GM06990 (cell line): ENCODE data around the gene UBE2Q1.

Experiments used
- DNase-seq: peaks from one replicate; pipeline ENCODE4 v3.0.0-alpha.2; 2011; ENCODE audit not compliant: insufficient read length; ENCODE audit errors: extremely low read depth
- H3K27me3 ChIP-seq: replicated peaks from 2 replicates; pipeline ENCODE4 v1.6.0; 2011; ENCODE audit warnings: low read length; ENCODE audit not compliant: control insufficient read depth, insufficient read depth
- H3K36me3 ChIP-seq: 2 replicates; pipeline ENCODE4 v1.5.1; 2011; ENCODE audit warnings: low read length; ENCODE audit not compliant: control insufficient read depth, insufficient read depth
- H3K4me3 ChIP-seq: replicated peaks from 2 replicates; pipeline ENCODE4 v1.5.1; 2011; ENCODE audit warnings: low read depth, mild to moderate bottlenecking, control low read depth, low read length
- TF ChIP-seq, protein P1 (sequence below): IDR thresholded peaks from 2 replicates; pipeline ENCODE4 v1.5.1; 2011; ENCODE audit warnings: low read length, control low read depth, mild to moderate bottlenecking, inconsistent platforms; ENCODE audit not compliant: insufficient read depth, poor library complexity, severe bottlenecking

Gene UBE2Q1

DNA sequence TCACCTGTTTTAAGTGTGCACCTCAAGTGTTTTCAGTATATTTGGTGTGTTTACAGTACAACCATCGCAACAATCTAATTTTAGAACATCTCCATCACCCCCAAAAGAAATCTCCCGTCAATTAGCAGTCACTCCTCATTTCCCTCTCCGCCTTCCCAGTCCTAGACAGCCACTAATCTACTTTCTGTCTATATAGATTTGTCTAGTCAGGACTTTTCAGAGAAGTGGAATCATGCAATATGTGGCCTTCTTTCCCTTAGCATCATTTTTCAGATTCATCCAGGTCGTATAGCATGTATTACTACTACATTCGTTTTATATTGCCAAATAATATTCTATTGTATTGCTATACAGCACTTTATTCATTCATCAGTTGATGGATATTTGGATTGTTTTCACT is 54.6 kb downstream of the UBE2Q1 start:
- no peaks in the 10 kb centered on the region for H3K36me3 ChIP-seq
- no peak for DNase-seq
- TF ChIP-seq, protein P1, sequence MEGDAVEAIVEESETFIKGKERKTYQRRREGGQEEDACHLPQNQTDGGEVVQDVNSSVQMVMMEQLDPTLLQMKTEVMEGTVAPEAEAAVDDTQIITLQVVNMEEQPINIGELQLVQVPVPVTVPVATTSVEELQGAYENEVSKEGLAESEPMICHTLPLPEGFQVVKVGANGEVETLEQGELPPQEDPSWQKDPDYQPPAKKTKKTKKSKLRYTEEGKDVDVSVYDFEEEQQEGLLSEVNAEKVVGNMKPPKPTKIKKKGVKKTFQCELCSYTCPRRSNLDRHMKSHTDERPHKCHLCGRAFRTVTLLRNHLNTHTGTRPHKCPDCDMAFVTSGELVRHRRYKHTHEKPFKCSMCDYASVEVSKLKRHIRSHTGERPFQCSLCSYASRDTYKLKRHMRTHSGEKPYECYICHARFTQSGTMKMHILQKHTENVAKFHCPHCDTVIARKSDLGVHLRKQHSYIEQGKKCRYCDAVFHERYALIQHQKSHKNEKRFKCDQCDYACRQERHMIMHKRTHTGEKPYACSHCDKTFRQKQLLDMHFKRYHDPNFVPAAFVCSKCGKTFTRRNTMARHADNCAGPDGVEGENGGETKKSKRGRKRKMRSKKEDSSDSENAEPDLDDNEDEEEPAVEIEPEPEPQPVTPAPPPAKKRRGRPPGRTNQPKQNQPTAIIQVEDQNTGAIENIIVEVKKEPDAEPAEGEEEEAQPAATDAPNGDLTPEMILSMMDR, result no peak
- peaks cover 3% of the 10 kb centered on the region for H3K27me3 ChIP-seq
- no peak overlapping the region for H3K4me3 ChIP-seq

DNA sequence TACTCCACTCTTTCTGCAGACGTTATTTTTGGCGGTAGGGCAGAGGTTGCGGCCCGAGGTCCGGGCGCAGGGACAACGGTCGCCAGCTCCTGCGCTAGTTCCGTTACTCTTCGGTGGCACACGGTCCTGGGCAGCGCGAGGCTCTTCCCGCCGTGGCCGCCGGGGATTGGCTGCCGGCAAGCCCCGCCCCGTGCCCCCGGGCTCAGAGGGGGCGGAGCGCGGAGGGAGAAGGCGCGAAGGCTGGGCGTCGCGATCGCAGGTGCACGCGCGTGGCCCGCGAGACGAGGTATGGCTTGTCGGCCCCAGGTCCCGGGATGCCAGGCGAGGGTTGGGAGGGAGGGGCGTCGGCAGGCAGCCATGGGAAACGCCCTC is 55.7 kb downstream of the UBE2Q1 start:
- Histone ChIP-seq H3K4me3 (no peak overlapping the region), H3K27me3 (peaks cover 3% of the 10 kb centered on the region), H3K36me3 (no peaks in the 10 kb centered on the region)
- no peak for DNase-seq
- TF ChIP-seq, protein P1, result no peak

DNA sequence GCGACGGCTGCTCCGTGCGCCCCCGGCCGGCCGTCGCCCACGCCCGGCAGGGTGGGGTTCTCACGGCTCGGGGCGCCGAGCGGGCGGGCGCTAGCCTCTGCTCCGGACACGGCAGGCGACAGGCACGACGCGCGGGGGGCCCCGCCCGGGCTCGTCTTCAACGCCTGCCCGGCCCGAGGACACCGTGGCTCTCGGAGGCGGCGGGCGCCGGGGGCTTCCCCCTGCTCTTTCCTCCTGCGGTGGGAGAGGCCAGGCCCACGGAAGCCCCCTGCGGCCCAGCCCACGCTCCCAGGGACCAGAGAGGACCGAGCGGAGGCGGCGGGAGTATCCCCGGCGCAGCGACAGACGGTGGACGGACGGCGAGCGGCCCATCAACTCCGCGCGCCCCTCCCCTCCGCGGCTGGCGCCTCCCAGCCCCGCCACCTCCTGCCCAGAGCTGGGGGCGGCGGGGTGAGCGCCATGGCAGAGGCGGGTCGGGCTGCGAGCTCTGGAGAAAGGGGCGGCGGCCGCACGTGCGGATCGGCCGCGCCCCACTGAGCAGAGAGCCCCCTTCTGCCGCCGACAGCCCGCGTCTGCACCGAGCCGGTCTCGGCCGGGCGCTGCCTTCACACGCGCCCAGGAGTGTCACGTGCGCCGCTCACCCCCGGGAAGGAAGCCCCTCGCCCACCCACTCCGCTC is 56.3 kb downstream of the UBE2Q1 start, which contains the start of the genes SHE and TDRD10:
Gene SHE (minus strand): TSS at position 347 of the 678 bp plus-strand sequence. CDS start 386 bp downstream, outside the sequence.
Gene TDRD10 (plus strand): TSS at position 154 of the 678 bp plus-strand sequence. CDS start 4,685 bp downstream, outside the sequence.
- Histone ChIP-seq H3K36me3 (no peaks in the 10 kb centered on the region), H3K27me3 (peaks cover 1% of the 10 kb centered on the region), H3K4me3 (no peak within 1 kb of the TSS)
- DNase-seq, result no peak
- TF ChIP-seq, protein P1, result no peak

DNA sequence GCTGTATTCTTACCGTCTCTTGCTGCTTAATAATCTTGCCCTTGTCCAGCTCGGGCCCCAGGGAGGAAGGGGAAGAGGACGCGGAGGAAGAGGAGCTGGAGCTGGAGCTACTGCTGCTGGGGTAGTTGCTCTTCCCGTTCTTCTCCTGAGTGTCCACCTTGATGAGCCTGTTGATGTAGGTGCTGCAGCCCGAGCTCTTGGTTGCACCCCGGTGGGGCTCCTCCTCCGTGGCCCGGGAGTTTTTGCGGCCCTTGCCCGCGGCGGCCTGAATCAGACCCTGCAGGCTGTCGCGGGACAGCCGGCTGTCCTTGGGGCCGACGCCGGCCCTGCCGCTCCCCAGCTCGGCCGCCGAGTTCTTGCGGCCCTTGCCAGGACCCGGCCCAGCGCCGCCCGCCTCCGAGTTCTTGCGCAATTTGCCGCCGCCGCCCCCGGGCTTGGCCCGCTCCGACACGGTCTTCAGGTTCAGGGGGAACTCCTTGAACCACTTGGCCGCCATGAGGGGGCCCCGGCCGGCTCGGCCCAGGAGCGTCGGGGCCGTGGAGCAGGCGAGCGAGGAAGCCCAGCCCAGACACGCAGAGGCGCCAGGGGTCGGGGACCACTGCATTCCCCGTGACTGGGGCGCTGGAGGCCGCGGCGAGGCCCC is 56.9 kb downstream of the UBE2Q1 start:
- peak; percentile 24 for DNase-seq
- TF ChIP-seq, protein P1, result no peak
- H3K4me3 ChIP-seq, result no peak overlapping the region
- H3K36me3 ChIP-seq, result no peaks in the 10 kb centered on the region
- H3K27me3 ChIP-seq, result peaks cover 1% of the 10 kb centered on the region; the same call in 1 of the 2 replicates

DNA sequence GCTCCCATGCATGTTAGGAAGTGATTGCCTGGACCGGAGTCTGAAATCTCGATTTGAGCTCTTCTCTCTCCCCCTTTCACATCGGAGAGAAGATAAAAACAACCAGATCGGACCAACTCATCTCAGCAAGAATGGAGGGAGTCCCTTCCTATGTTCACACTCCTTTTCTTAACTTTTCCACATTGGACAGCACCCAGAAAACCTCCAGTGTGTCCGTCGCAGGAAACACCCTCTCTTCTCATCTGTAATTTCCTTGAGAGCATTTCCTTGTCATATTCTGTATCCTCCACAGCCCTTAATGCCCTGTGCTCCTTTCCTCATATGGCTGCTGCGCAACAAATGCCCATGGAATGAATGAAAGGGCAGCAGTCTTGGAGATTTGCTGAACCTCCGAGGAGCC is 57.9 kb downstream of the UBE2Q1 start:
- H3K36me3 ChIP-seq, result no peaks in the 10 kb centered on the region
- TF ChIP-seq, protein P1, result no peak
- peaks cover 1% of the 10 kb centered on the region; the same call in 1 of the 2 replicates for H3K27me3 ChIP-seq
- H3K4me3 ChIP-seq, result no peak overlapping the region
- no peak for DNase-seq
